ENCODE measurements around the gene MRM2.

MRM2 gene

GRCh38 chr7:2245883-2246675 is 4.1 kb upstream of the MRM2 start:
- DNase-seq, result no peak

GRCh38 chr7:2244404-2244995 is 2.5 kb upstream of the MRM2 start:
- no peak for DNase-seq

- no peak for DNase-seq
Measured at GRCh38 chr7:2243458-2243857, 1.5 kb upstream of the MRM2 start.

GRCh38 chr7:2242541-2243429 is 780 bp upstream of the MRM2 start:
- no peak for DNase-seq

GRCh38 chr7:2239242-2239641 is 2.8 kb downstream of the MRM2 start:
- DNase-seq, result no peak

GRCh38 chr7:2237109-2237602 is 4.8 kb downstream of the MRM2 start:
- no peak for DNase-seq

GRCh38 chr7:2233926-2234325 is 8.1 kb downstream of the MRM2 start:
- DNase-seq, result no peak

GRCh38 chr7:2232766-2233520 is 9.1 kb downstream of the MRM2 start, which contains the start of gene MAD1L1:
MAD1L1 (minus strand) TSS chr7:2232945; CDS start chr7:2230133, 2,812 bp downstream.
- DNase-seq, result peak; percentile 83

- no peak for DNase-seq
Measured at GRCh38 chr7:2231992-2232765, 9.8 kb downstream of the MRM2 start.

- DNase-seq, result no peak
Measured at GRCh38 chr7:2230882-2231281, 11.1 kb downstream of the MRM2 start.

GRCh38 chr7:2230226-2230625 is 11.8 kb downstream of the MRM2 start:
- no peak for DNase-seq

- DNase-seq, result no peak
Measured at GRCh38 chr7:2229467-2229866, 12.5 kb downstream of the MRM2 start.

GRCh38 chr7:2228921-2229320 is 13.1 kb downstream of the MRM2 start:
- no peak for DNase-seq

- no peak for DNase-seq
Measured at GRCh38 chr7:2227699-2228098, 14.3 kb downstream of the MRM2 start.

GRCh38 chr7:2225830-2226229 is 16.2 kb downstream of the MRM2 start:
- no peak for DNase-seq

- DNase-seq, result no peak
Measured at GRCh38 chr7:2225336-2225735, 16.7 kb downstream of the MRM2 start.

GRCh38 chr7:2224934-2225333 is 17.1 kb downstream of the MRM2 start:
- DNase-seq, result no peak

- DNase-seq, result no peak
Measured at GRCh38 chr7:2224491-2224928, 17.5 kb downstream of the MRM2 start.

GRCh38 chr7:2223321-2223720 is 18.7 kb downstream of the MRM2 start:
- DNase-seq, result no peak

GRCh38 chr7:2222516-2222915 is 19.5 kb downstream of the MRM2 start:
- no peak for DNase-seq

- DNase-seq, result no peak
Measured at GRCh38 chr7:2220954-2221353, 21.1 kb downstream of the MRM2 start.

- no peak for DNase-seq
Measured at GRCh38 chr7:2220506-2220905, 21.5 kb downstream of the MRM2 start.

All from NCI-H2029 (cell line).